Fibroblast of lung (primary cell): ENCODE results near the gene PXDC1. TPM values are rescaled to one million over a fixed set of nuclear protein-coding genes. Genes with fewer than 3 reads are reported as not detected.

Source experiments
- DNase-seq, 2 donors: peaks; one replicate each; pipeline versions ENCODE4 v3.0.0 to v3.0.0-alpha.2; 2010; ENCODE audit warnings: low read depth in 2 of 2
- H2AFZ ChIP-seq: 2 replicates; pipeline ENCODE4 v1.5.1; 2012; ENCODE audit warnings: low read length, control low read depth, inconsistent platforms
- H3K27ac ChIP-seq: 2 replicates; pipeline ENCODE4 v1.5.1; 2011; ENCODE audit warnings: low read length, control low read depth; ENCODE audit not compliant: insufficient read depth
- H3K27me3 ChIP-seq: 2 replicates; pipeline ENCODE4 v1.5.1; 2011; ENCODE audit warnings: mild to moderate bottlenecking, low read length; ENCODE audit not compliant: control insufficient read depth, insufficient read depth
- H3K36me3 ChIP-seq: 2 replicates; pipeline ENCODE4 v1.5.1; 2011; ENCODE audit warnings: low read length; ENCODE audit not compliant: control insufficient read depth, insufficient read depth
- H3K4me1 ChIP-seq: 2 replicates; pipeline ENCODE4 v1.5.1; 2011; ENCODE audit warnings: low read length; ENCODE audit not compliant: control insufficient read depth, insufficient read depth; ENCODE audit errors: extremely low read depth
- H3K4me2 ChIP-seq: 2 replicates; pipeline ENCODE4 v1.5.1; 2011; ENCODE audit warnings: low read length, control low read depth; ENCODE audit not compliant: insufficient read depth; ENCODE audit errors: extremely low read depth
- H3K4me3 ChIP-seq, 4 experiments: fragments of 200-600 bp in 1 of 4; sonication (generic) in 1 of 4; replicated peaks in 1 of 4; 2 replicates each; pipeline ENCODE4 v1.5.1; 2011 to 2016; ENCODE audit warnings: low read length in 4 of 4, low read depth in 3 of 4, mild to moderate bottlenecking in 3 of 4, control low read depth in 2 of 4, inconsistent platforms in 1 of 4, mixed read lengths in 1 of 4; ENCODE audit not compliant: insufficient read depth in 1 of 4; ENCODE audit errors: control extremely low read depth in 1 of 4
- H3K79me2 ChIP-seq: 2 replicates; pipeline ENCODE4 v1.5.1; 2012; ENCODE audit warnings: mild to moderate bottlenecking, low read length, inconsistent platforms; ENCODE audit not compliant: control insufficient read depth, insufficient read depth
- H3K9ac ChIP-seq: 2 replicates; pipeline ENCODE4 v1.5.1; 2011; ENCODE audit warnings: mild to moderate bottlenecking, low read length, control low read depth; ENCODE audit not compliant: insufficient read depth
- H3K9me3 ChIP-seq: 2 replicates; pipeline ENCODE4 v1.5.1; 2012; ENCODE audit warnings: low read depth, low read length; ENCODE audit not compliant: control insufficient read depth, insufficient read depth
- H4K20me1 ChIP-seq: 2 replicates; pipeline ENCODE4 v1.5.1; 2011; ENCODE audit warnings: low read length; ENCODE audit not compliant: control insufficient read depth, insufficient read depth; ENCODE audit errors: extremely low read depth
- CTCF ChIP-seq, 2 donors: IDR thresholded peaks in 1 of 2; conservative IDR thresholded peaks in 1 of 2; 1 replicate in 1 of 2; 2 replicates in 1 of 2; pipeline ENCODE4 v1.5.1; 2011 to 2012; ENCODE audit warnings: low read length in 2 of 2, control low read depth in 1 of 2, inconsistent platforms in 1 of 2, low read depth in 1 of 2, mild to moderate bottlenecking in 1 of 2
- EZH2 ChIP-seq: IDR thresholded peaks from 2 replicates; pipeline ENCODE4 v1.5.1; 2012; ENCODE audit warnings: low read length, control low read depth, mild to moderate bottlenecking; ENCODE audit errors: missing control alignments
- polyA plus RNA-seq, 2 donors: library from polyadenylated mRNA; depleted of rRNA in 1 of 2; stranded (reverse) in 1 of 2; unstranded in 1 of 2; fragments of >200 nt; gene quantifications; 2 replicates each; pipeline ENCODE4 v1.2.1, GENCODE V29; 2011 to 2012; ENCODE audit warnings: missing spikeins in 1 of 2
- total RNA-seq: library from RNA; depleted of rRNA; stranded (reverse); fragments of >200 nt; gene quantifications from 2 replicates; pipeline ENCODE4 v1.2.1, GENCODE V29; 2014

Gene PXDC1
- total and polyA plus RNA-seq, 2 donors (not counting 1 experiment from before 2014, with no cell fraction given), result 30.3 to 52.7 TPM

DNA sequence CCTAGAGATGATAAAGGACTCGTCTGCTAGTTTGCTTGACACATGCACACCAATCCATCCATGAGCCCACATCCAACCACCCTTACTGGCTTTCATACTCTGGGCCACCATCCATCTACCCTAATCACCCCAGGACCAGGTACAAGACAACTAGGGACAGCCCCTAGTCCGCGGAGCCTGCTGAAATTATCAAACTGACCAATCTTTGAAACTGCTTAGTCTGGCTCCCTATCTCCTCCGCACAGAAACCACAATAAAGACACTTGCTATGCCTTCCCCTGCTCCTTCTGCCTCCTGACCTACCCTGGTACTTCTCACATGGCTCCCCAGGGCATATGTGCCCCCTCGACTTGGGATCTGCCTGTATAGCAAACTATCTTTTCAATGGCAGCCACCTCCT is 33.1 kb downstream of the PXDC1 start:
- H3K27ac ChIP-seq, result no peak overlapping the region
- no peak overlapping the region for H3K4me3 ChIP-seq
- H2AFZ ChIP-seq, result no peak overlapping the region
- peaks cover 8% of the 10 kb centered on the region for H3K36me3 ChIP-seq
- DNase-seq, result no peak
- H3K27me3 ChIP-seq, result no peaks in the 10 kb centered on the region
- no peaks in the 10 kb centered on the region for H3K79me2 ChIP-seq
- no peaks in the 10 kb centered on the region for H4K20me1 ChIP-seq
- H3K4me2 ChIP-seq, result no peak overlapping the region
- H3K4me1 ChIP-seq, result no peaks in the 10 kb centered on the region
- no peaks in the 10 kb centered on the region for H3K9me3 ChIP-seq
- H3K9ac ChIP-seq, result no peak overlapping the region
- TF ChIP-seq EZH2, result no peak
- TF ChIP-seq CTCF (conservative IDR thresholded peaks at IDR 0.05 in 1 of 2, IDR thresholded peaks at IDR 0.05 in 1 of 2; ENCODE audit: low read depth in 1 of 2, low read length in 2 of 2), result no peak

- TF ChIP-seq CTCF (conservative IDR thresholded peaks at IDR 0.05 in 1 of 2, IDR thresholded peaks at IDR 0.05 in 1 of 2; ENCODE audit: low read depth in 1 of 2, low read length in 2 of 2) (no peak), EZH2 (no peak)
- no peaks in the 10 kb centered on the region for H3K36me3 ChIP-seq
Observed at GRCh38 chr6:3715285-3715684, 36.2 kb downstream of the PXDC1 start.

GRCh38 chr6:3714768-3715167 is 36.7 kb downstream of the PXDC1 start:
- DNase-seq, result no peak
- H3K9me3 ChIP-seq, result no peaks in the 10 kb centered on the region
- TF ChIP-seq EZH2 (no peak), CTCF (conservative IDR thresholded peaks at IDR 0.05 in 1 of 2, IDR thresholded peaks at IDR 0.05 in 1 of 2; ENCODE audit: low read depth in 1 of 2, low read length in 2 of 2) (no peak)

More at GRCh38 chr6:3715285-3715684, 36.2 kb downstream of the PXDC1 start:
- Histone ChIP-seq H3K27me3 (no peaks in the 10 kb centered on the region), H3K4me1 (no peaks in the 10 kb centered on the region), H3K9ac (no peak overlapping the region), H3K27ac (no peak overlapping the region), H3K4me2 (no peak overlapping the region), H3K9me3 (no peaks in the 10 kb centered on the region), H2AFZ (no peak overlapping the region), H3K4me3 (no peak overlapping the region), H3K79me2 (no peaks in the 10 kb centered on the region), H4K20me1 (no peaks in the 10 kb centered on the region)
- no peak for DNase-seq

More at GRCh38 chr6:3714768-3715167, 36.7 kb downstream of the PXDC1 start:
- H2AFZ ChIP-seq, result no peak overlapping the region
- H3K9ac ChIP-seq, result no peak overlapping the region
- H3K4me2 ChIP-seq, result no peak overlapping the region
- no peaks in the 10 kb centered on the region for H4K20me1 ChIP-seq
- no peak overlapping the region for H3K4me3 ChIP-seq
- no peaks in the 10 kb centered on the region for H3K36me3 ChIP-seq
- no peaks in the 10 kb centered on the region for H3K27me3 ChIP-seq
- H3K4me1 ChIP-seq, result no peaks in the 10 kb centered on the region
- H3K27ac ChIP-seq, result no peak overlapping the region
- no peaks in the 10 kb centered on the region for H3K79me2 ChIP-seq
